Activated T-helper 9 cell treated with anti-CD3 and anti-CD28 coated beads, Interleukin-2, amount 50 U/mL, for 16 hours (primary cell): ENCODE data around the gene PSEN1.
"Not testable (repeated sequence)": the region's sequence is repeated elsewhere in the genome, so short reads cannot be mapped to it uniquely, and the experiment has no call there.

ENCODE experiments used
- DNase-seq: peaks from one replicate; pipeline ENCODE4 v3.0.0-alpha.2; 2020; ENCODE audit warnings: low read depth

Gene PSEN1

GRCh38 chr14:73166399-73166798 lies 30.1 kb downstream of the PSEN1 start:
- no peak for DNase-seq

GRCh38 chr14:73167727-73168126 lies 31.4 kb downstream of the PSEN1 start:
- no peak for DNase-seq

GRCh38 chr14:73168274-73168673 lies 32.0 kb downstream of the PSEN1 start:
- no peak for DNase-seq

- DNase-seq: no peak
Measured at GRCh38 chr14:73168691-73169090, 32.4 kb downstream of the PSEN1 start.

GRCh38 chr14:73169855-73170254 lies 33.5 kb downstream of the PSEN1 start:
- DNase-seq: not testable (repeated sequence)

- no peak for DNase-seq
Measured at GRCh38 chr14:73170686-73171085, 34.4 kb downstream of the PSEN1 start.

GRCh38 chr14:73172500-73172899 lies 36.2 kb downstream of the PSEN1 start:
- DNase-seq: no peak

GRCh38 chr14:73173092-73173735 lies 36.9 kb downstream of the PSEN1 start:
- no peak for DNase-seq

- DNase-seq: no peak
Measured at GRCh38 chr14:73176685-73177084, 40.4 kb downstream of the PSEN1 start.

GRCh38 chr14:73180385-73180805 lies 44.1 kb downstream of the PSEN1 start:
- no peak for DNase-seq

GRCh38 chr14:73180969-73181368 lies 44.7 kb downstream of the PSEN1 start:
- DNase-seq: not testable (repeated sequence)

GRCh38 chr14:73188501-73188911 lies 52.2 kb downstream of the PSEN1 start:
- DNase-seq: no peak

- DNase-seq: no peak
Measured at GRCh38 chr14:73189651-73190050, 53.3 kb downstream of the PSEN1 start.

- DNase-seq: no peak
Measured at GRCh38 chr14:73191441-73191840, 55.1 kb downstream of the PSEN1 start.

- not testable (repeated sequence) for DNase-seq
Measured at GRCh38 chr14:73194306-73194705, 58.0 kb downstream of the PSEN1 start.

- DNase-seq: no peak
Measured at GRCh38 chr14:73198253-73198652, 61.9 kb downstream of the PSEN1 start.

GRCh38 chr14:73203527-73203926 lies 67.2 kb downstream of the PSEN1 start:
- no peak for DNase-seq

GRCh38 chr14:73207615-73208014 lies 71.3 kb downstream of the PSEN1 start:
- no peak for DNase-seq

GRCh38 chr14:73208390-73208789 lies 72.1 kb downstream of the PSEN1 start:
- no peak for DNase-seq

- DNase-seq: no peak
Measured at GRCh38 chr14:73208846-73209245, 72.5 kb downstream of the PSEN1 start.

- no peak for DNase-seq
Measured at GRCh38 chr14:73209953-73210352, 73.6 kb downstream of the PSEN1 start.

- DNase-seq: no peak
Measured at GRCh38 chr14:73211251-73212040, 75.1 kb downstream of the PSEN1 start.

GRCh38 chr14:73216030-73216429 lies 79.7 kb downstream of the PSEN1 start:
- no peak for DNase-seq

GRCh38 chr14:73217411-73217810 lies 81.1 kb downstream of the PSEN1 start:
- DNase-seq: no peak
